Liver (tissue), 9 donors: ENCODE data around the gene SLC25A21. TPM values are rescaled to one million over a fixed set of nuclear protein-coding genes. Genes with fewer than 3 reads are reported as not detected.

ENCODE experiments used
- DNase-seq: peaks from one replicate; pipeline ENCODE4 v3.0.0-alpha.2; 2017; ENCODE audit warnings: low spot score
- H3K27ac ChIP-seq, 2 donors: one replicate each; pipeline ENCODE4 v1.7.0; 2013; ENCODE audit warnings: inconsistent platforms in 2 of 2, low read length in 2 of 2, control low read depth in 1 of 2, low read depth in 1 of 2, mild to moderate bottlenecking in 1 of 2
- H3K27me3 ChIP-seq, 4 donors: one replicate each; pipeline versions ENCODE4 v1.6.1 to v1.7.0; 2013; ENCODE audit warnings: low read length in 3 of 4, inconsistent platforms in 1 of 4, mild to moderate bottlenecking in 1 of 4, moderate library complexity in 1 of 4; ENCODE audit not compliant: control insufficient read depth in 4 of 4, insufficient read depth in 4 of 4
- H3K36me3 ChIP-seq, 4 donors: one replicate each; pipeline versions ENCODE4 v1.6.1 to v1.7.0; 2013; ENCODE audit warnings: low read length in 3 of 4, mild to moderate bottlenecking in 3 of 4, low read depth in 1 of 4, moderate library complexity in 1 of 4; ENCODE audit not compliant: control insufficient read depth in 4 of 4, insufficient read depth in 3 of 4
- H3K4me1 ChIP-seq, 4 donors: one replicate each; pipeline versions ENCODE4 v1.6.1 to v1.7.0; 2013; ENCODE audit warnings: low read length in 3 of 4, mild to moderate bottlenecking in 3 of 4, moderate library complexity in 1 of 4; ENCODE audit not compliant: control insufficient read depth in 4 of 4, insufficient read depth in 4 of 4
- H3K4me3 ChIP-seq, 3 donors: one replicate each; pipeline versions ENCODE4 v1.6.1 to v1.7.0; 2013; ENCODE audit warnings: low read length in 3 of 3, control low read depth in 1 of 3, low read depth in 1 of 3, mild to moderate bottlenecking in 1 of 3
- H3K9ac ChIP-seq, 2 donors: one replicate each; pipeline ENCODE4 v1.7.0; 2013; ENCODE audit warnings: low read length in 2 of 2, mild to moderate bottlenecking in 2 of 2, moderate library complexity in 2 of 2, control low read depth in 1 of 2, low read depth in 1 of 2
- H3K9me3 ChIP-seq, 4 donors: one replicate each; pipeline versions ENCODE4 v1.6.1 to v1.7.0; 2013; ENCODE audit warnings: low read length in 3 of 4; ENCODE audit not compliant: control insufficient read depth in 4 of 4
- EGR1 ChIP-seq, 2 donors: IDR thresholded peaks; 2 replicates each; pipeline ENCODE4 v1.6.1; 2016 to 2018; ENCODE audit warnings: antibody characterized with exemption in 2 of 2, low read depth in 2 of 2
- FOXA1 ChIP-seq: IDR thresholded peaks from 2 replicates; pipeline ENCODE4 v1.6.1; 2016; ENCODE audit warnings: antibody characterized with exemption
- FOXA2 ChIP-seq: IDR thresholded peaks from 2 replicates; pipeline ENCODE4 v1.6.1; 2016; ENCODE audit warnings: antibody characterized with exemption
- GABPA ChIP-seq, 2 donors: IDR thresholded peaks in 1 of 2; conservative IDR thresholded peaks in 1 of 2; 2 replicates each; pipeline ENCODE4 v1.6.1; 2016; ENCODE audit warnings: antibody characterized with exemption in 2 of 2, mild to moderate bottlenecking in 1 of 2, moderate library complexity in 1 of 2
- HNF4A ChIP-seq, 2 donors: conservative IDR thresholded peaks; 2 replicates each; pipeline ENCODE4 v1.6.1; 2016; ENCODE audit warnings: antibody characterized with exemption in 2 of 2, mild to moderate bottlenecking in 2 of 2
- HNF4G ChIP-seq: IDR thresholded peaks from 2 replicates; pipeline ENCODE4 v1.6.1; 2016; ENCODE audit warnings: antibody characterized with exemption
- JUND ChIP-seq, 2 donors: IDR thresholded peaks; 2 replicates each; pipeline ENCODE4 v1.6.1; 2016; ENCODE audit warnings: antibody characterized with exemption in 2 of 2
- NR2F2 ChIP-seq: IDR thresholded peaks from 2 replicates; pipeline ENCODE4 v1.6.1; 2016; ENCODE audit warnings: antibody characterized with exemption
- RAD21 ChIP-seq, 2 donors: IDR thresholded peaks; 2 replicates each; pipeline ENCODE4 v1.6.1; 2016; ENCODE audit warnings: antibody characterized with exemption in 2 of 2, mild to moderate bottlenecking in 2 of 2
- RXRA ChIP-seq, 2 donors: IDR thresholded peaks; 2 replicates each; pipeline ENCODE4 v1.6.1; 2017 to 2018; ENCODE audit warnings: antibody characterized with exemption in 2 of 2, mild to moderate bottlenecking in 1 of 2
- SP1 ChIP-seq: IDR thresholded peaks from 2 replicates; pipeline ENCODE4 v1.6.1; 2018; ENCODE audit warnings: antibody characterized with exemption, mild to moderate bottlenecking
- TAF1 ChIP-seq: conservative IDR thresholded peaks from 2 replicates; pipeline ENCODE4 v1.6.1; 2016; ENCODE audit warnings: antibody characterized with exemption, mild to moderate bottlenecking
- YY1 ChIP-seq: IDR thresholded peaks from 2 replicates; pipeline ENCODE4 v1.6.1; 2016; ENCODE audit warnings: antibody characterized with exemption, mild to moderate bottlenecking
- WGBS: extraction: QIAGEN DNeasy Blood & Tissue Kit; methylation state at CpG from one replicate; pipeline ENCODE4 v1.1.7; 2013; 5-methylcytosine and 5-hydroxymethylcytosine counted together
- polyA plus RNA-seq, 2 donors: library from polyadenylated mRNA; stranded (reverse) in 1 of 2; unstranded in 1 of 2; fragments of 200-250 nt in 1 of 2; fragments of >200 nt in 1 of 2; fragmentation: Nextera tagmentation in 1 of 2; extraction: Ambion mirVana in 1 of 2; gene quantifications; one replicate each; pipeline versions ENCODE4 v1.2.1 to v1.2.3, GENCODE V29; 2013 to 2015
- total RNA-seq, 2 donors: library from RNA; depleted of rRNA; stranded (reverse); fragments of >200 nt; gene quantifications; one replicate each; pipeline ENCODE4 v1.2.3, GENCODE V29; 2014
- TF ChIP-seq, protein P1 (sequence below): IDR thresholded peaks from 2 replicates; pipeline ENCODE4 v1.6.1; 2016; ENCODE audit warnings: antibody characterized with exemption
- TF ChIP-seq, protein P2 (sequence below): IDR thresholded peaks from 2 replicates; pipeline ENCODE4 v1.6.1; 2016; ENCODE audit warnings: antibody characterized with exemption, mild to moderate bottlenecking
- TF ChIP-seq, protein P3 (sequence below): IDR thresholded peaks from 2 replicates; pipeline ENCODE4 v1.6.1; 2016; ENCODE audit warnings: antibody characterized with exemption
- TF ChIP-seq, protein P4 (sequence below): fragments of 150-350 bp; IDR thresholded peaks from 2 replicates; pipeline ENCODE4 v1.5.1; 2017; ENCODE audit warnings: improper control_type of control experiment, low read depth, low read length; ENCODE audit not compliant: missing input control
- TF ChIP-seq, protein P5 (sequence below): IDR thresholded peaks from 2 replicates; pipeline ENCODE4 v1.6.1; 2016; ENCODE audit warnings: antibody characterized with exemption
- donor health status: healthy.
- donor health status: healthy.
- donor health status: healthy.
- donor health status: healthy.
- donor health status: healthy.

SLC25A21 gene
- total and polyA plus RNA-seq, 4 donors = 0.13 to 24.3 (median 0.23) TPM

DNA sequence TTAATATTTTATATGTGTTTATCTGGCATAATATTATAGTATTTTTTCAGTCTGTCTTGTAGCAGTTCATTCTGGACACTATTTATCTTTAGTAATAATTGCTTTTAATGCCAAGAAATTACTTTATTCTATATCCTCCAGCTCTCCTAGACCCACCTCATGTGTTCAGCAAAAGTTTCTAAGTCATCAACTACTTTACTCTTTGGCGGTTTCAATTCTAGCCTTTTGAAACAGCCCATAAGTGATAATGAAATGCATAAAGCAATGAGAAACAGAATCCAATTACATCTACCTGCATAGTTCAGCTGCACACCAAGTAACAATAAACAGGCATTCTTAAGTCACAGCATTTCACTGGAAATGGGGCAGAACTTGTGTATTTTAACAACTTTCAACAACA, 225.5 kb downstream of the SLC25A21 start:
- Histone ChIP-seq H3K4me1 (no peaks in the 10 kb centered on the region), H3K27ac (no peak overlapping the region), H3K9ac (no peak overlapping the region), H3K9me3 (no peaks in the 10 kb centered on the region), H3K4me3 (no peak overlapping the region), H3K36me3 (no peaks in the 10 kb centered on the region), H3K27me3 (no peaks in the 10 kb centered on the region)
- TF ChIP-seq EGR1 (IDR thresholded peaks at IDR 0.05; ENCODE audit: low read depth in 2 of 2) (no peak), FOXA2 (no peak), FOXA1 (no peak), TAF1 (no peak), RAD21 (IDR thresholded peaks at IDR 0.05) (no peak), SP1 (no peak), HNF4G (no peak), RXRA (IDR thresholded peaks at IDR 0.05) (no peak)
- no peak for DNase-seq
- 92% methylated on average over 1 of the region's 1 CpG for WGBS

DNA sequence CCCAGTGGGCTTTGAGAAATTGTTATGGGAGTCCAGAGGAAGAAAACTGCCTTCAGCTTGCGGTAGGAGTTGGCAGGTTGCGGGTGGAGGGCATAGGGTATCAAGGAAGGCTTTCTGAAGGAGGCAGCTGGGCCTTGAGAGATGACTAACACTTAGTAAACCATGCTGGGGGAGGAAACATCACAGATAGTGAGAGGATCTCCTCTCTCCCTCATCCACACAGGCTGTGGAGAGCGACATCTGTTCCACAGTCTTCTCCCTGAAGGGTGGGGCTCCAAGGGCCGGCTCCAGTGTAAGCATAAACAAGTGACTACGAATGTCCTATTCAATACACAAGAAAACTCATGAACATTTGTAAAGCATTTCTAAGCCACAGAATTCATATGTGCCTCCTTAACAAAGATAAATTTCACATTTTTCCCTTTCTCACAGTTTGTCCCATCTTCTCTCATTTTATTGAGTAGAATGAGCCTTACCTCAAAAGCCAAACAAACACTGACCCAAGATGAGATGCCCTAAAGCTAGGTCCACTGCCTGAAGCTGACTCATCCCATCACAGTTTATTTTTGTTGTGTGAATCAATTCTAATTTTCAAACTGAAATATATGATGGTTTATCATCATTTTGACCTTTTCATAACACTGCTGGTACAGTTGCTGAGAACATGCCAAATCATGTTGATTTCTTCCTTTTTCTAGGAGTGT, 227.9 kb downstream of the SLC25A21 start:
- H3K27ac ChIP-seq = no peak overlapping the region
- no peak overlapping the region for H3K9ac ChIP-seq
- no peak overlapping the region for H3K4me3 ChIP-seq
- no peaks in the 10 kb centered on the region for H3K4me1 ChIP-seq
- no peaks in the 10 kb centered on the region for H3K9me3 ChIP-seq
- H3K27me3 ChIP-seq = peaks cover 0 to 3% (median 0%) of the 10 kb centered on the region in 4 donors
- no peak for TF ChIP-seq RAD21 (IDR thresholded peaks at IDR 0.05)
- 84% methylated on average over 5 of the region's 5 CpGs for WGBS
- H3K36me3 ChIP-seq = no peaks in the 10 kb centered on the region
- DNase-seq = no peak

DNA sequence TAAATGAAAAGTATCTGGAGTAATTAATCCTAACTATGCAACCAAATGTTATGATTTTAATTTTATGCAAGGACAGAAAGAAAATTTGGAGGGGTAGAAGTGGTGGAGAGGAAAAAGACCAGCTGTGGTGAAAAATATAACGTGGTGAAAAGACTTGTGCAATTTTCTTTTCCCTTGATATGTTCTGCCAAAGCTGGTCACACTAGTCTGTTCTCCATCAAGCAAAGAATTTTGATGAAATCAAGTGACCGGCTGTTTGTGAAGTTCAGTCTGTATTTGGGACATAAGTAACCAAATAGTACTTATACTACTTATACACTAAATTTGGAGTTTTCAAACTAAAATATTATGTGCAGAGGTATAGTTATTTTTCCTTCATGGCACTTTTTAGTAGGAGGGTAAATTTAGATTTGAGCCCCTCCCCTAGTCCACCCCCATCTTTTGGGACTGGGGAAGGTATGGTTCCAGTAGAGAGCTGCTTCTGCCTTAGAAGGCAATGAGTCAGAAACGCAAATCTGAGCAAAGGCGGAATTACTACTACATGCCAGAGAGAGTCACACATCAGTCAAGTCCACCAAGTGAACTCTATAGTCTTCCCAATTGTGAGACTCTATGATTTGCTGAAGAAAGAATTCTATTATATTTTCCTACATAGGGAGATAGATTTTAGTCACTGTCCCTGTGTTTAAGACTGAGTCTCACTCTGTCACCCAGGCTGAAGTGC, 229.7 kb downstream of the SLC25A21 start:
- Histone ChIP-seq H3K27ac (no peak overlapping the region), H3K27me3 (peaks cover 0 to 3% (median 0%) of the 10 kb centered on the region in 4 donors), H3K4me1 (no peaks in the 10 kb centered on the region), H3K9ac (no peak overlapping the region), H3K4me3 (no peak overlapping the region), H3K36me3 (no peaks in the 10 kb centered on the region), H3K9me3 (no peaks in the 10 kb centered on the region)
- TF ChIP-seq FOXA2 (no peak), RAD21 (IDR thresholded peaks at IDR 0.05) (no peak), NR2F2 (no peak), YY1 (no peak), TAF1 (no peak), GABPA (IDR thresholded peaks at IDR 0.05 in 1 of 2, conservative IDR thresholded peaks at IDR 0.05 in 1 of 2) (no peak), HNF4A (conservative IDR thresholded peaks at IDR 0.05) (no peak), RXRA (IDR thresholded peaks at IDR 0.05) (no peak), HNF4G (no peak), JUND (IDR thresholded peaks at IDR 0.05) (no peak), FOXA1 (no peak), EGR1 (IDR thresholded peaks at IDR 0.05; ENCODE audit: low read depth in 2 of 2) (no peak), SP1 (no peak)
- TF ChIP-seq, protein P1, sequence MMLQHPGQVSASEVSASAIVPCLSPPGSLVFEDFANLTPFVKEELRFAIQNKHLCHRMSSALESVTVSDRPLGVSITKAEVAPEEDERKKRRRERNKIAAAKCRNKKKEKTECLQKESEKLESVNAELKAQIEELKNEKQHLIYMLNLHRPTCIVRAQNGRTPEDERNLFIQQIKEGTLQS = no peak
- TF ChIP-seq, protein P2, sequence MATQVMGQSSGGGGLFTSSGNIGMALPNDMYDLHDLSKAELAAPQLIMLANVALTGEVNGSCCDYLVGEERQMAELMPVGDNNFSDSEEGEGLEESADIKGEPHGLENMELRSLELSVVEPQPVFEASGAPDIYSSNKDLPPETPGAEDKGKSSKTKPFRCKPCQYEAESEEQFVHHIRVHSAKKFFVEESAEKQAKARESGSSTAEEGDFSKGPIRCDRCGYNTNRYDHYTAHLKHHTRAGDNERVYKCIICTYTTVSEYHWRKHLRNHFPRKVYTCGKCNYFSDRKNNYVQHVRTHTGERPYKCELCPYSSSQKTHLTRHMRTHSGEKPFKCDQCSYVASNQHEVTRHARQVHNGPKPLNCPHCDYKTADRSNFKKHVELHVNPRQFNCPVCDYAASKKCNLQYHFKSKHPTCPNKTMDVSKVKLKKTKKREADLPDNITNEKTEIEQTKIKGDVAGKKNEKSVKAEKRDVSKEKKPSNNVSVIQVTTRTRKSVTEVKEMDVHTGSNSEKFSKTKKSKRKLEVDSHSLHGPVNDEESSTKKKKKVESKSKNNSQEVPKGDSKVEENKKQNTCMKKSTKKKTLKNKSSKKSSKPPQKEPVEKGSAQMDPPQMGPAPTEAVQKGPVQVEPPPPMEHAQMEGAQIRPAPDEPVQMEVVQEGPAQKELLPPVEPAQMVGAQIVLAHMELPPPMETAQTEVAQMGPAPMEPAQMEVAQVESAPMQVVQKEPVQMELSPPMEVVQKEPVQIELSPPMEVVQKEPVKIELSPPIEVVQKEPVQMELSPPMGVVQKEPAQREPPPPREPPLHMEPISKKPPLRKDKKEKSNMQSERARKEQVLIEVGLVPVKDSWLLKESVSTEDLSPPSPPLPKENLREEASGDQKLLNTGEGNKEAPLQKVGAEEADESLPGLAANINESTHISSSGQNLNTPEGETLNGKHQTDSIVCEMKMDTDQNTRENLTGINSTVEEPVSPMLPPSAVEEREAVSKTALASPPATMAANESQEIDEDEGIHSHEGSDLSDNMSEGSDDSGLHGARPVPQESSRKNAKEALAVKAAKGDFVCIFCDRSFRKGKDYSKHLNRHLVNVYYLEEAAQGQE = no peak
- TF ChIP-seq, protein P3, sequence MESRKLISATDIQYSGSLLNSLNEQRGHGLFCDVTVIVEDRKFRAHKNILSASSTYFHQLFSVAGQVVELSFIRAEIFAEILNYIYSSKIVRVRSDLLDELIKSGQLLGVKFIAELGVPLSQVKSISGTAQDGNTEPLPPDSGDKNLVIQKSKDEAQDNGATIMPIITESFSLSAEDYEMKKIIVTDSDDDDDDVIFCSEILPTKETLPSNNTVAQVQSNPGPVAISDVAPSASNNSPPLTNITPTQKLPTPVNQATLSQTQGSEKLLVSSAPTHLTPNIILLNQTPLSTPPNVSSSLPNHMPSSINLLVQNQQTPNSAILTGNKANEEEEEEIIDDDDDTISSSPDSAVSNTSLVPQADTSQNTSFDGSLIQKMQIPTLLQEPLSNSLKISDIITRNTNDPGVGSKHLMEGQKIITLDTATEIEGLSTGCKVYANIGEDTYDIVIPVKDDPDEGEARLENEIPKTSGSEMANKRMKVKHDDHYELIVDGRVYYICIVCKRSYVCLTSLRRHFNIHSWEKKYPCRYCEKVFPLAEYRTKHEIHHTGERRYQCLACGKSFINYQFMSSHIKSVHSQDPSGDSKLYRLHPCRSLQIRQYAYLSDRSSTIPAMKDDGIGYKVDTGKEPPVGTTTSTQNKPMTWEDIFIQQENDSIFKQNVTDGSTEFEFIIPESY = no peak
- TF ChIP-seq, protein P4, sequence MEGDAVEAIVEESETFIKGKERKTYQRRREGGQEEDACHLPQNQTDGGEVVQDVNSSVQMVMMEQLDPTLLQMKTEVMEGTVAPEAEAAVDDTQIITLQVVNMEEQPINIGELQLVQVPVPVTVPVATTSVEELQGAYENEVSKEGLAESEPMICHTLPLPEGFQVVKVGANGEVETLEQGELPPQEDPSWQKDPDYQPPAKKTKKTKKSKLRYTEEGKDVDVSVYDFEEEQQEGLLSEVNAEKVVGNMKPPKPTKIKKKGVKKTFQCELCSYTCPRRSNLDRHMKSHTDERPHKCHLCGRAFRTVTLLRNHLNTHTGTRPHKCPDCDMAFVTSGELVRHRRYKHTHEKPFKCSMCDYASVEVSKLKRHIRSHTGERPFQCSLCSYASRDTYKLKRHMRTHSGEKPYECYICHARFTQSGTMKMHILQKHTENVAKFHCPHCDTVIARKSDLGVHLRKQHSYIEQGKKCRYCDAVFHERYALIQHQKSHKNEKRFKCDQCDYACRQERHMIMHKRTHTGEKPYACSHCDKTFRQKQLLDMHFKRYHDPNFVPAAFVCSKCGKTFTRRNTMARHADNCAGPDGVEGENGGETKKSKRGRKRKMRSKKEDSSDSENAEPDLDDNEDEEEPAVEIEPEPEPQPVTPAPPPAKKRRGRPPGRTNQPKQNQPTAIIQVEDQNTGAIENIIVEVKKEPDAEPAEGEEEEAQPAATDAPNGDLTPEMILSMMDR = no peak
- TF ChIP-seq, protein P5, sequence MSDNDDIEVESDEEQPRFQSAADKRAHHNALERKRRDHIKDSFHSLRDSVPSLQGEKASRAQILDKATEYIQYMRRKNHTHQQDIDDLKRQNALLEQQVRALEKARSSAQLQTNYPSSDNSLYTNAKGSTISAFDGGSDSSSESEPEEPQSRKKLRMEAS = no peak
- 84% methylated on average over 4 of the region's 4 CpGs for WGBS
- no peak for DNase-seq
